Left lung (tissue), 10 donors: ENCODE results near the gene RALGAPB. TPM values are rescaled to one million over a fixed set of nuclear protein-coding genes. Genes with fewer than 3 reads are reported as not detected.

ENCODE experiments used
- ATAC-seq: fragments of 200-7000 bp; cut with Tn5 transposase; one replicate; pipeline ENCODE4 v1.9.1; 2020; ENCODE audit warnings: moderate library complexity
- DNase-seq, 4 donors: peaks; one replicate each; pipeline ENCODE4 v3.0.0-alpha.2; 2013 to 2020
- H3K27ac ChIP-seq, 2 donors: fragments of 200-600 bp; sonication (generic) in 1 of 2; one replicate each; pipeline versions ENCODE4 v1.5.0 to v1.8.0; 2020 to 2021
- H3K27me3 ChIP-seq, 2 donors: fragments of 200-600 bp; sonication (generic) in 1 of 2; one replicate each; pipeline versions ENCODE4 v1.5.0 to v1.8.0; 2020 to 2021
- H3K36me3 ChIP-seq, 2 donors: fragments of 200-600 bp; sonication (generic) in 1 of 2; one replicate each; pipeline versions ENCODE4 v1.5.0 to v1.8.0; 2020 to 2021
- H3K4me1 ChIP-seq, 2 donors: fragments of 200-600 bp; one replicate each; pipeline ENCODE4 v1.8.0; 2021
- H3K4me3 ChIP-seq, 2 donors: fragments of 200-600 bp; sonication (generic) in 1 of 2; one replicate each; pipeline versions ENCODE4 v1.5.0 to v1.8.0; 2020 to 2021; ENCODE audit warnings: mild to moderate bottlenecking in 1 of 2
- H3K9me3 ChIP-seq, 2 donors: fragments of 200-600 bp; sonication (generic) in 1 of 2; one replicate each; pipeline versions ENCODE4 v1.5.0 to v1.8.0; 2020 to 2021
- CTCF ChIP-seq, 2 donors: fragments of 200-600 bp; sonication (generic) in 1 of 2; IDR thresholded peaks; one replicate each; pipeline versions ENCODE4 v1.5.0 to v1.8.0; 2021; ENCODE audit warnings: antibody characterized with exemption in 2 of 2
- intact Hi-C, 2 donors: fragments of 100-400 bp; cut with DNase I; formaldehyde crosslinking; loops; one replicate each; pipeline versions ENCODE4 v1.11.2 to v1.14.2; 2022
- polyA plus RNA-seq, 6 donors: library from polyadenylated mRNA; unstranded; fragments of 120-200 nt; gene quantifications; one replicate each; pipeline ENCODE4 v1.2.1, GENCODE V29; 2013; ENCODE audit not compliant: insufficient read length in 6 of 6
- total RNA-seq, 2 donors: library from RNA; stranded (reverse); fragmentation: NEBNext Ultra II Directional; extraction: Animal tissue kit (Norgen Biotek cat#: 25700); gene quantifications; one replicate each; pipeline ENCODE4 v1.2.1, GENCODE V29; 2021
- donor health status: DM: no; HTN: yes; CAD: no.
- donor health status: DM: no; HTN: no; CAD: no.

RALGAPB gene
- total and polyA plus RNA-seq, 8 donors = 29.6 to 38.4 (median 35.8) TPM

DNA sequence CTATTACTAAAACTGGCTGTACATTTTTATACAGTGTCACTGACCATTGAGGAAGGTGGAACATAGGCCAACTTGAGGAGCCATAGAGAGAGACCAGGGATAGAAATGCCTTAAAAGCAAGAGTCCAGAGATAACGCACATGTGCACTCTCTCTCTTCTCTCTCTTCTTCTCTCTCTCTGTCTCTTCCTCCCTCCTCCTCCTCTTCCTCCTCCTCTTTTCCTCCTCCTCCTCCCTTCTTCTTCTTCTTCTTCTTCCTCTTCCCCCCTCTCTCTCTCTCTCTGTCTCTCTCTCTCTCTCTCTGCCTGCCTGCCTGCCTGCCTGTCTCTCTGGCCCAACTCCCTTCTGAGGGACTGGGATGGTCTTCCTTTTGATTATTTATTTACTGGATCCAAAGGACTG is 92.0 kb downstream of the RALGAPB start:
- Histone ChIP-seq H3K4me1 (no peaks in the 10 kb centered on the region), H3K27me3 (no peaks in the 10 kb centered on the region), H3K36me3 (peaks cover 0 to 94% of the 10 kb centered on the region in 2 donors), H3K27ac (no peak overlapping the region), H3K9me3 (no peaks in the 10 kb centered on the region), H3K4me3 (no peak overlapping the region)
- no peak for ATAC-seq
- DNase-seq = no peak
- TF ChIP-seq CTCF (IDR thresholded peaks at IDR 0.05) = no peak
- intact Hi-C loops = no loop called here

GRCh38 chr20:38566036-38566598 is 93.5 kb downstream of the RALGAPB start:
- H3K4me3 ChIP-seq = no peak overlapping the region
- no peaks in the 10 kb centered on the region for H3K9me3 ChIP-seq
- intact Hi-C loops = no loop called here
- no peaks in the 10 kb centered on the region for H3K27me3 ChIP-seq
- peaks cover 0 to 94% of the 10 kb centered on the region in 2 donors for H3K36me3 ChIP-seq
- ATAC-seq (no peak), DNase-seq (no peak)
- TF ChIP-seq CTCF (IDR thresholded peaks at IDR 0.05) = no peak
- H3K27ac ChIP-seq = no peak overlapping the region
- H3K4me1 ChIP-seq = no peaks in the 10 kb centered on the region

- intact Hi-C loops = no loop called here
- TF ChIP-seq CTCF (IDR thresholded peaks at IDR 0.05) = no peak
- no peaks in the 10 kb centered on the region for H3K4me1 ChIP-seq
- no peak overlapping the region for H3K4me3 ChIP-seq
- DNase-seq (no peak), ATAC-seq (no peak)
- peaks cover 0 to 95% of the 10 kb centered on the region in 2 donors for H3K36me3 ChIP-seq
- no peaks in the 10 kb centered on the region for H3K9me3 ChIP-seq
- H3K27me3 ChIP-seq = no peaks in the 10 kb centered on the region
- H3K27ac ChIP-seq = no peak overlapping the region
Measured at GRCh38 chr20:38569747-38570525, 97.3 kb downstream of the RALGAPB start.

DNA sequence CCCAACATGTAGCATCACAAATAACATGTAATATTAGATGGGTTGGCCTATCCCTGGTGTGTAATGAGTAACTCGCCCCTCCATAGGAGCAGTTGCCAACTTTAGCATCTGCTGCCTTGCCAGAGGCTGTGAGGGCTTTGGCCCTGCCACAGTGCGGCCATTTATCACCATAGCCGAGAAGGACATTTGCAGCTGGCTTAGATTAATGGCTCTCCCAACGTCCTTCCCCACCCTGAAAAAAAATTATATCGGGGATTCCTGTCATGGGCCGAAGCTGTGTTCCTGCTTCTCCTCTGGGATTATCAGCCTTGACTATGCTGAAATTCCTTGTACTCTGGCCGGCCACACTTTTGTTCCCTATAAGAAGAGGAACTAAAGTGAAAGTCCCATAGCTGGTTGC is 100.8 kb downstream of the RALGAPB start:
- no peak for TF ChIP-seq CTCF (IDR thresholded peaks at IDR 0.05)
- Histone ChIP-seq H3K4me1 (no peaks in the 10 kb centered on the region), H3K4me3 (no peak overlapping the region), H3K27me3 (no peaks in the 10 kb centered on the region), H3K27ac (no peak overlapping the region), H3K36me3 (peaks cover 0 to 79% of the 10 kb centered on the region in 2 donors), H3K9me3 (no peaks in the 10 kb centered on the region)
- DNase-seq (no peak), ATAC-seq (no peak)
- intact Hi-C loops = no loop called here

GRCh38 chr20:38579219-38579910 is 106.7 kb downstream of the RALGAPB start:
- intact Hi-C loops = no loop called here
- Histone ChIP-seq H3K4me1 (no peaks in the 10 kb centered on the region), H3K36me3 (peaks cover 0 to 24% of the 10 kb centered on the region in 2 donors), H3K27ac (no peak overlapping the region), H3K4me3 (no peak overlapping the region), H3K9me3 (no peaks in the 10 kb centered on the region), H3K27me3 (peaks cover 0 to 20% of the 10 kb centered on the region in 2 donors)
- no peak for TF ChIP-seq CTCF (IDR thresholded peaks at IDR 0.05)
- DNase-seq (no peak), ATAC-seq (peak; percentile 68)
